ENCODE results near the gene ODAD2. TPM values are rescaled to one million over a fixed set of nuclear protein-coding genes. Genes with fewer than 3 reads are reported as not detected.

ODAD2 gene, protein sequence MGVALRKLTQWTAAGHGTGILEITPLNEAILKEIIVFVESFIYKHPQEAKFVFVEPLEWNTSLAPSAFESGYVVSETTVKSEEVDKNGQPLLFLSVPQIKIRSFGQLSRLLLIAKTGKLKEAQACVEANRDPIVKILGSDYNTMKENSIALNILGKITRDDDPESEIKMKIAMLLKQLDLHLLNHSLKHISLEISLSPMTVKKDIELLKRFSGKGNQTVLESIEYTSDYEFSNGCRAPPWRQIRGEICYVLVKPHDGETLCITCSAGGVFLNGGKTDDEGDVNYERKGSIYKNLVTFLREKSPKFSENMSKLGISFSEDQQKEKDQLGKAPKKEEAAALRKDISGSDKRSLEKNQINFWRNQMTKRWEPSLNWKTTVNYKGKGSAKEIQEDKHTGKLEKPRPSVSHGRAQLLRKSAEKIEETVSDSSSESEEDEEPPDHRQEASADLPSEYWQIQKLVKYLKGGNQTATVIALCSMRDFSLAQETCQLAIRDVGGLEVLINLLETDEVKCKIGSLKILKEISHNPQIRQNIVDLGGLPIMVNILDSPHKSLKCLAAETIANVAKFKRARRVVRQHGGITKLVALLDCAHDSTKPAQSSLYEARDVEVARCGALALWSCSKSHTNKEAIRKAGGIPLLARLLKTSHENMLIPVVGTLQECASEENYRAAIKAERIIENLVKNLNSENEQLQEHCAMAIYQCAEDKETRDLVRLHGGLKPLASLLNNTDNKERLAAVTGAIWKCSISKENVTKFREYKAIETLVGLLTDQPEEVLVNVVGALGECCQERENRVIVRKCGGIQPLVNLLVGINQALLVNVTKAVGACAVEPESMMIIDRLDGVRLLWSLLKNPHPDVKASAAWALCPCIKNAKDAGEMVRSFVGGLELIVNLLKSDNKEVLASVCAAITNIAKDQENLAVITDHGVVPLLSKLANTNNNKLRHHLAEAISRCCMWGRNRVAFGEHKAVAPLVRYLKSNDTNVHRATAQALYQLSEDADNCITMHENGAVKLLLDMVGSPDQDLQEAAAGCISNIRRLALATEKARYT
- not detected for total RNA-seq

DNA sequence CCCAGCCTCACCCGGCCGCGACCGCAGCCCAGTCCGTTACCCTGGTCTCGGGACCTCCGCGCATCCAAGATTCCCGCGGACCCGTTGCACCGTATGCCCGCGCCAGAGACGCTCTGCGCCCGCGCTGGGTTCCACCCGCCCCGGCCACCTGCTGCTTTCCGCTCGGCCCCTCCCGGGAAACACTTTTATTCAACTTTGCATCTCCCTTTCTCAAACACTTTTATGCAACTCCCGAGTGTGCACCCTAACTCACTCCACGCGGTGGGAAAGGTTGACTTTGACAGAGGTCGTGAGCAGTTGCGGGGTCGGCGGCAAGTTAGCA lies at the start of gene ODAD2:
Gene ODAD2 (minus strand): TSS at position 126 of the 322 bp plus-strand sequence. CDS start 3,937 bp downstream, outside the sequence.
- TF ChIP-seq, protein P1, sequence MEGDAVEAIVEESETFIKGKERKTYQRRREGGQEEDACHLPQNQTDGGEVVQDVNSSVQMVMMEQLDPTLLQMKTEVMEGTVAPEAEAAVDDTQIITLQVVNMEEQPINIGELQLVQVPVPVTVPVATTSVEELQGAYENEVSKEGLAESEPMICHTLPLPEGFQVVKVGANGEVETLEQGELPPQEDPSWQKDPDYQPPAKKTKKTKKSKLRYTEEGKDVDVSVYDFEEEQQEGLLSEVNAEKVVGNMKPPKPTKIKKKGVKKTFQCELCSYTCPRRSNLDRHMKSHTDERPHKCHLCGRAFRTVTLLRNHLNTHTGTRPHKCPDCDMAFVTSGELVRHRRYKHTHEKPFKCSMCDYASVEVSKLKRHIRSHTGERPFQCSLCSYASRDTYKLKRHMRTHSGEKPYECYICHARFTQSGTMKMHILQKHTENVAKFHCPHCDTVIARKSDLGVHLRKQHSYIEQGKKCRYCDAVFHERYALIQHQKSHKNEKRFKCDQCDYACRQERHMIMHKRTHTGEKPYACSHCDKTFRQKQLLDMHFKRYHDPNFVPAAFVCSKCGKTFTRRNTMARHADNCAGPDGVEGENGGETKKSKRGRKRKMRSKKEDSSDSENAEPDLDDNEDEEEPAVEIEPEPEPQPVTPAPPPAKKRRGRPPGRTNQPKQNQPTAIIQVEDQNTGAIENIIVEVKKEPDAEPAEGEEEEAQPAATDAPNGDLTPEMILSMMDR (IDR thresholded peaks at IDR 0.05): no peak
- H3K27ac ChIP-seq: peak within 1 kb of the TSS in 1 of 2 donors; percentile 6

DNA sequence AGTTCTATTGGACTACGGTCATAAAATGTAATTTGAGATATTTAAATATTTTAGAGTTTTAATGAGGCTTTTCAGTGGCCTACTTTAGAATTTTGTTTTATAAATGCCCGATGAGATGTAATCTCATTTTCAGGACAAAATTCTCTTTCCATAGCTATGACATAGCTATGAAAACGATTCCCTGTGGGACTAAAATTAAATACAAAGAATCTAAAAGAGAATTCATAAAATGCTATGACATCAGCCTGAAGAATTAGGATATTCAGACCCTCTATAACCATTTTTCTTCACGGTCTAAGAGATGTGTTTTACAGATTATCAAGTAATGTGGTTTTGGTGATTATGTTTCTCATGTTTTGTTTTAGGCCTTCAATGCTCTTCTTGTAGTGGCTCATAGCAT lies 48.2 kb upstream of the ODAD2 start:
- intact Hi-C loops (cut with DNase I): no loop called here
- H3K27me3 ChIP-seq: no peaks in the 10 kb centered on the region

More for the DNA sequence above, at the start of gene ODAD2:
- H3K9me3 ChIP-seq: no peaks in the 10 kb centered on the region
- H3K4me1 ChIP-seq: no peaks in the 10 kb centered on the region
- intact Hi-C loops (cut with DNase I): no loop called here
- no peaks in the 10 kb centered on the region for H3K36me3 ChIP-seq
- H3K27me3 ChIP-seq: no peaks in the 10 kb centered on the region
- no peak for DNase-seq (ENCODE audit: low spot score in 2 of 2)
- peak within 1 kb of the TSS; percentile 75 for H3K4me3 ChIP-seq

DNA sequence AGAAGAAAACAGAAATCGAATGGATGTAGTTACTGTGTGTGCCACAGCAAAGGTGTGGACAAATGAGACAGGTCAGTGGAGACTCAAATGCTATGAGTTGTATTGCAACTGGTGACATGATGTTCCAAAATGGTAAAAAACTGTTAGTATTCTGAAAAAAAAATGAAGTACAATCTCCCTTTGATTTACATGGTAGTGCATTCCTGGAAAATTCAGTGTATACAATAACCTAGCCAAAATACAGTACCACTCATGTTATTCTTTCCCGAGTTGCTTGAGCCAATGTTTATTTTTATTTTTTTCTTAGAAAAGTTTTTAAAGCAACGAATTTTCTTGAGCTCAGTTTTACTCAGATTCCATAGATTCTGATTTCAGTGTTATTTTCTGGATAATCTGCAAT lies 47.7 kb upstream of the ODAD2 start:
- Histone ChIP-seq H3K36me3 (no peaks in the 10 kb centered on the region), H3K27me3 (no peaks in the 10 kb centered on the region), H3K27ac (no peak overlapping the region), H3K4me3 (no peak overlapping the region), H3K4me1 (peaks cover 0 to 5% of the 10 kb centered on the region in 2 donors), H3K9me3 (no peaks in the 10 kb centered on the region)
- intact Hi-C loops (cut with DNase I): no loop called here
- TF ChIP-seq, protein P1 (IDR thresholded peaks at IDR 0.05): no peak
- no peak for DNase-seq (ENCODE audit: low spot score in 2 of 2)

More for the DNA sequence above, 48.2 kb upstream of the ODAD2 start:
- no peak for DNase-seq (ENCODE audit: low spot score in 2 of 2)
- no peaks in the 10 kb centered on the region for H3K9me3 ChIP-seq
- TF ChIP-seq, protein P1 (IDR thresholded peaks at IDR 0.05): no peak
- H3K36me3 ChIP-seq: no peaks in the 10 kb centered on the region
- peaks cover 0 to 5% of the 10 kb centered on the region in 2 donors for H3K4me1 ChIP-seq
- no peak overlapping the region for H3K4me3 ChIP-seq
- H3K27ac ChIP-seq: no peak overlapping the region

DNA sequence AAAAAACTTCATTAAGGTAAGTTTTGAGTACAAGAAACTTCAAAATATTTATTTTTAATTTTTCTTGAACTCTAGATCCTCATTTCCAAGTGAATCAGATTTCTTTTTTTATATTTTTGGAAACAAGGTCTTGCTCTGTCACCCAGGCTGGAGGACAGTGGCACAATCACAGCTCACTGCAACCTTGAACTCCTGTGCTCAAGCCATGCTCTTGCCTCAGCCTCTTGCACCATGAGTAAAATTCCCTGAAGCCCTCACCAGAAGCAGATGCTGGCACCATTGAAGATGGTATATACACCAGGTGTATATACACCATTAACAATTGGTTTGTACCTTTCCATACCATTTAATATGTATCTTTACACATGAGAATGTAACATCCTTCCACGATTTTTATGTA lies 45.1 kb upstream of the ODAD2 start:
- Histone ChIP-seq H3K4me3 (no peak overlapping the region), H3K4me1 (peaks cover 0 to 5% of the 10 kb centered on the region in 2 donors), H3K27ac (no peak overlapping the region), H3K9me3 (no peaks in the 10 kb centered on the region), H3K27me3 (no peaks in the 10 kb centered on the region), H3K36me3 (no peaks in the 10 kb centered on the region)
- intact Hi-C loops (cut with DNase I): no loop called here
- TF ChIP-seq, protein P1 (IDR thresholded peaks at IDR 0.05): no peak
- DNase-seq (ENCODE audit: low spot score in 2 of 2): no peak

DNA sequence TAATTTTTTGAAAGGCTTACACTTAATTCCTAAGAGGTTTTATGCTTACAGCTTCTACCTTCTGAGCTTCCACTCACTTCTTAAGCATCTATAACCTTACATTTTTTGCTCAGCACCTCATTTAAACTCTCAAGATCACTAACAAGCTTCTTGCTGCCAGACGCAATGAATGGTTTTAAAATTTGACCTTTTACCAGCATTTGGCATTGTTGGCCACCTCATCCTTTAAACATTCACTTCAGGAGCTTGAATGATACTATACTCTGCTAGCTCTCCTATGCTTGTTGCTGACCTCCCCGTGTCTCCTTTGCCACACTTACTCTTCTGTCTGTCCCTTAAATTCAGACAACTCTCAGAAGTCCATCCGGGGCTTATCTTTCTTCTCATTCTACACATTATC lies 37.7 kb upstream of the ODAD2 start:
- Histone ChIP-seq H3K27me3 (no peaks in the 10 kb centered on the region), H3K4me3 (no peak overlapping the region), H3K27ac (no peak overlapping the region), H3K36me3 (no peaks in the 10 kb centered on the region), H3K4me1 (no peaks in the 10 kb centered on the region), H3K9me3 (no peaks in the 10 kb centered on the region)
- TF ChIP-seq, protein P1 (IDR thresholded peaks at IDR 0.05): no peak
- intact Hi-C loops (cut with DNase I): no loop called here
- DNase-seq (ENCODE audit: low spot score in 2 of 2): no peak

All from ascending aorta (tissue), 2 donors.